T-helper 1 cell treated with Interleukin-12 subunit alpha and Interleukin-12 subunit beta and Interleukin-4 antibody, amounts not matched to agents 30 ng/mL and 1 ng/mL, for 36 hours (primary cell): Measurements from ENCODE around the gene TMEM203. TPM values are rescaled to one million over a fixed set of nuclear protein-coding genes. Genes with fewer than 3 reads are reported as not detected.

Experiments used
- intact Hi-C: fragments of 100-400 bp; cut with micrococcal nuclease; formaldehyde crosslinking; loops from one replicate; pipeline ENCODE4 v1.15.1; 2024
- total RNA-seq: library from RNA; stranded (reverse); gene quantifications from 2 replicates; pipeline ENCODE4 v1.2.3, GENCODE V29; 2022

The TMEM203 gene
- total RNA-seq, 1 donor from 2014 or later, result 29.4 TPM

DNA sequence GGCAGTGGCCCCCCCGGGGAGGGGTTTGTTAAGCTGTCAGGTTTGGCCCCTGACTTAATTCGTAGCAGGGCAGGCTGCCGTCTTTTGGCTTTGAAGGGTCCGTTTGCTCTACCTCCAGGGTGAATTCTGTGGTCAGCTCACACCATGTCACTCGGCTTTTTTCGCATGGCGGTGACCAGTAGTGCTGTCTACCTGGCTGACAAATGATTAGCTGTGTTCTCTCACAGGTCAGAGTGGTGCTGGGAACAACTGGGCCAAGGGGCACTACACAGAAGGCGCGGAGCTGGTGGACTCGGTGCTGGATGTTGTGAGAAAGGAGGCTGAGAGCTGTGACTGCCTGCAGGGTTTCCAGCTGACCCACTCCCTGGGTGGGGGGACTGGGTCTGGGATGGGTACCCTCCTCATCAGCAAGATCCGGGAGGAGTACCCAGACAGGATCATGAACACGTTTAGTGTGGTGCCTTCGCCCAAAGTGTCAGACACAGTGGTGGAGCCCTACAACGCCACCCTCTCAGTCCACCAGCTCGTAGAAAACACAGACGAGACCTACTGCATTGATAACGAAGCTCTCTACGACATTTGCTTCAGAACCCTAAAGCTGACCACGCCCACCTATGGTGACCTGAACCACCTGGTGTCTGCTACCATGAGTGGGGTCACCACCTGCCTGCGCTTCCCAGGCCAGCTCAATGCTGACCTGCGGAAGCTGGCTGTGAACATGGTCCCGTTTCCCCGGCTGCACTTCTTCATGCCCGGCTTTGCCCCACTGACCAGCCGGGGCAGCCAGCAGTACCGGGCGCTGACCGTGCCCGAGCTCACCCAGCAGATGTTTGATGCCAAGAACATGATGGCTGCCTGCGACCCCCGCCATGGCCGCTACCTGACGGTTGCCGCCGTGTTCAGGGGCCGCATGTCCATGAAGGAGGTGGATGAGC is 37.1 kb upstream of the TMEM203 start:
- intact Hi-C loops, result loop anchor here (5.0 kb wide), 3 partner anchors 250 to 760 kb away; partner anchors contain the start of genes PAXX, PHPT1 and SEC16A

DNA sequence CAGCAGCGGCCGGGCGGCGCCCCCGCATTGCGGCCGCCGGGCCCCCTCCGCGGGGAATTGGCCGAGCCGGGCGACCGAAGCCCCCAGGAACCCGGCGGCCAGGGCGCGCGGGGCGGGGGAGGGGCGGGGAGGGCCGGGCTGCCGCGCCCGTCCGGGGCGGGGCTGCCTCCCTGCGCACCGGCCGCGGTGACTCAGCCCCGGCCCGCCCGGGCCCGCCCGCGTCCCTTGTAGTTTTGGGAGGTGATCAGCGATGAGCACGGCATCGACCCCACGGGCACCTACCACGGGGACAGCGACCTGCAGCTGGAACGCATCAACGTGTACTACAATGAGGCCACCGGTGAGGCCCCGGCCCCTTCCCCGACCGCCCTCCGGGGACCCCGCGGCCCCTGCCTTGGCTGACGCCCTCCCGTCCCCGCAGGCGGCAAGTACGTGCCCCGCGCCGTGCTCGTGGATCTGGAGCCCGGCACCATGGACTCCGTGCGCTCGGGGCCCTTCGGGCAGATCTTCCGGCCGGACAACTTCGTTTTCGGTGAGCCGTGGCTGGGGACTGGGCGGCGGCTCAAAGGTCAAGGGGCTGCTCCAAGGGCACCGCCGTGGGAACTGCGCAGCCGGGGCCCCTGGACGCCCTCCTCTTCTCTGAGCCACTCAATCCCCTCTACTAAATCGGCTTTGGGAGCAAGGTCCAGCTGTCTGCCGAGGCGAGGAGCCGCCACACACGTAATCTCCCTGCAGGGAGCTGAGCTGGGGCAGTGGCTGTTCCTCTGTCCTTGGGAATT is 36.2 kb upstream of the TMEM203 start:
- intact Hi-C loops, result loop anchor here (1.0 to 5.0 kb wide), 10 partner anchors 14 to 759 kb away; partner anchors contain the start of genes MAN1B1, NELFB, PAXX and PHPT1

DNA sequence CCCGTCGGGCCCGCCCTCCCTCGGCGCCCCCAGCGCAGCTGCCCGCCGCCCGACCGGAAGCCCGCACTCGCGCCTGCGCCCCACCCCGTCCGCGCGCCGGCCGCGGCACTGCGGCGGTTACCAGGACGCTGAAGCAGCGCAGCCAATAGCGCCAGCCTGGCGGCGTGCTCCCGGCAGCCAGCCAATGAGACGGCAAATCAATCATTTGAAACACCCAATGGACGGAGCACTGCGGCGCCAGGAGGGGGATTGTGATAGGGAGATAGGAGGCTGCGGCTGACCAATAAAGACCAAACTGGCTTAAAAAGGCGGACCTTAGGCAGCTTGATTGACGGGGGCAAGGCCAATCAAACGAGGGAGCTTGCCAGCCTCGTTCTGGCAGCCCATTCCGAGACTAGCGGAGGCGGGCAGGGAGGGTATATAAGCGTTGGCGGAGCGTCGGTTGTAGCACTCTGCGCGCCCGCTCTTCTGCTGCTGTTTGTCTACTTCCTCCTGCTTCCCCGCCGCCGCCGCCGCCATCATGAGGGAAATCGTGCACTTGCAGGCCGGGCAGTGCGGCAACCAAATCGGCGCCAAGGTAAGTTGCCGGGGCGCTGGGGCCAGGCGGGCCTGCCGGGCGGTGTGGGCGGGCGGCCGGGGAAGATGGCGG is 35.5 kb upstream of the TMEM203 start, which contains the start of gene TUBB4B:
Gene TUBB4B (plus strand): TSS at position 447 of the 649 bp plus-strand sequence. CDS start 74 bp downstream, at position 521.
- intact Hi-C loops, result loop anchor here (1.0 to 5.0 kb wide), 12 partner anchors 14 to 759 kb away; partner anchors contain the start of genes MAN1B1, NELFB, PAXX and PHPT1

DNA sequence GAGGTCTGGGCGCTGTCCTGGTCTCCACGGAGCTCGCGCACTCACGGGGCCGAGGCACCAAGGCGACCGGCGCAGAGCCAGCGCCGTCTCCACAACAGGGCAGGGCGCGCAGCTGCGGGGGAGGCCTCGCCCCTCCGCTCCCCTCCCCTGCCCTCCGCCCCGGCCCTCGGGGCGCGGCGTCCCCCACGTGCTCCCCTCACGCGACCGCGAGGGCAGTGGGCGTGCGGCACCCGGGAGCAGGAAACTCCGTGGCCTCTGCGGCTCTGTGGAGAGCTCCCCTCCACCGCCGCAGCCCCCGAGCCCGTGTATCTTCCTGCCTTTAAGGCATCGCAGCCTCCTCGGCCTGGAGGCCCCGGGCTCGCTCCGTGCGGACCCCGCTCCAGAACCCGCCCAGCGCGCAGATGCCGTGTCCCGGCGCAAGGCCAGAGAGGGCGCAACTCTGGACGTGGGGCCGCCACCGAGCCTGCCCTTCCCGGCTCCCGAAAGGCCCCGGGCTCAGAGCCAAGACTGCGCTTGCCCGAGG is 34.9 kb upstream of the TMEM203 start:
- intact Hi-C loops, result loop anchor here (1.0 to 5.0 kb wide), 5 partner anchors 111 to 758 kb away; partner anchors contain the start of genes PAXX, PHPT1, SAPCD2 and SEC16A

DNA sequence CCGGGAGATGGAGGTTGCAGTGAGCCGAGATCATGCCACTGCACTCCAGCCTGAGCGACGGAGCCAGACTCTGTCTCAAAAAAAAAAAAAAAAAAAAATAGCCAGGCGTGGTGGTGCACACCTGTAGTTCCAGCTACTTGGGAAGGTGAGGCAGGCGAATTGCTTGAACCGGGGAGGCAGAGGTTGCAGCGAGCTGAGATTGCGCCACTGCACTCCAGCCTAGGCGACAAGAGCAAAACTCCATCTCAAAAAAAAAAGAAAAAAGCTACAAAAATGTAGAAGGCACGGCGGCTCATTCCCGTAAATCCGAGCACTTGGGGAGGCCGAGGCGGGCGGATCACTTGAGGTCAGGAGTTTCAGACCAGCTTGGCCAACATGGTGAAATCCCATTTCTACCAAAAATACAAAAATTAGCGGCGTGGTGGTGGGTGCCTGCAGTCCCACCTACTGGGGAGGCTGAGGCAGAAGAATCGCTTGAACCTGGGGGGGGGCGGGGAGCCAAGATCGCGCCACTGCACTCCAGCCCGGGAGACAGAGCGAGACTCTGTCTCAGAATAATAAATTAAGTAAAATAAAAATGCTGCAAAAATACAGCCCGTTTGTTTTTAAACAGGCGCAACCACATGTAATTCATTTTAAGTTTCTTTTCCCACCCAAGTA is 34.2 kb upstream of the TMEM203 start:
- intact Hi-C loops, result loop anchor here (1.0 to 5.0 kb wide), 5 partner anchors 110 to 757 kb away; partner anchors contain the start of genes PAXX, PHPT1, SAPCD2 and SEC16A

DNA sequence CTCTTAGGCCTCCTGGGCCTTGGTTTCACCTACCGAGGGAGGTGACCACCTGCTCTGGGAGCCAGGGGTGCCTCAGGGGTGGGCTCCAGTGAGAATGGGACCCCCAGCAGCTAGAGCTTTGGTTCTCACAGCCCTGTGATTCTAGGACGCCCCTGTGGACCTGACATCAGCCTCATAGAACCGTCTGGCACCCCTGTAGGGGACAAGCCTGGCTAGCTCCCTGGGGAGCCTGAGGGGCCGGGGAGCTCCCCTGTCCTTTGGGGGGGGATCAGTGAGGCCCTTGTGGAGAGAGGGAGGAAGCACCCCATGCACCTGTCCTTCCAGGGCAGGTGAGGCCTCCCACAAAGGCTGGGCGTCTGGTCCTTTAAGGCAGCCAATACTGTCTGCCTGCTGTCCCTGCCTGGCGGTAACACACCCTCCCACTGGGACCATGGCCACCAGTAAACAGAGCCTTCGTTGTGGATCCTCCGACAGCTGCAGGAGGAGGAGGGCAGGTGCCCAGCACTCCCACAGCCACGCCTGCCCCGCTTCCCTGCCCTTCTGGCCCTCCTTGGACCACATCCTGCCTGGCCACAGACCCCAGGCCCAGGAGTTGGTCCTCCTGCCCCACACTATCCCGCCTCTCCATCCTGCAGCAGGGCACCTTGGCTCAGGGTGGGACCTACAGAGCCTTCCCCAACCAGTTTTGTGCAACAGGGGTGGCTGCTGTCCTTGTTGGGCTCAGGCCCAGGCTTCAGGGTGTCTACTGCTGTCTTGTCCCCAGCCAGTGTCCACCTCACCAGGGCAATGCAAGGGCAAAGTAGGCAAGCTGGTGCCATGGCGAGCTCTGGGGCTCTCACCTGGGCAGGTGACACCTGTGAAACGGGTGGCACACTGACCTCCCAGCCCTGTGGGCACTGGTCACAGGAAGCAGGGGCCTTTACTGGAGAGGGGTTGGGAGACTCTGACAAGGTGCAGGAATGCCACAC is 32.6 kb upstream of the TMEM203 start:
- intact Hi-C loops, result no loop called here

DNA sequence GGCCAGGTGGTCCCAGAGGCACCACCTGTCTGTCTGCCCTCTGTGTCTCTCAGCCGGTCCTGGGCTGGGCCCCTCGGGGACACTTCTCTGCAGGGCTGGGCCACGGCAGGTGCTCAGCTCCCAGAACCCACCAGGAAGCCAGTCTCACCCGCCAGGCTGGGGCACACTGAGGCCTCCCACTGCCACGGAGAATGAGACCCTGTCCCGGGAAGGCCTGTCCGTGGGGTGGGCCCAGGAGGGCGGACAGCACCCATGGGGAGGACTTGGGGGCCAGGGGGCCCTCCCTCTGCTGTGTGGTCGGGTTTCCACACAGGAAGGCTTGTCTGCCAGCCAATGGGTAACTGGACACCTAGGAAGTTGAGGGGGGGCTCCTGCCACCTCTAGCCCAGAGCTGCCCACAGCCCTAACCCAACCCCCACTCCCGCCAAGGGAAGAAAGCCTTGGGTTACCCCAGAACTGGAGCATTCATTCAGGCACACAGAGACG is 31.5 kb upstream of the TMEM203 start:
- intact Hi-C loops, result loop anchor here (1.0 kb wide), 6 partner anchors 10 to 150 kb away; partner anchors contain the start of genes ANAPC2, RNF224 and SSNA1

DNA sequence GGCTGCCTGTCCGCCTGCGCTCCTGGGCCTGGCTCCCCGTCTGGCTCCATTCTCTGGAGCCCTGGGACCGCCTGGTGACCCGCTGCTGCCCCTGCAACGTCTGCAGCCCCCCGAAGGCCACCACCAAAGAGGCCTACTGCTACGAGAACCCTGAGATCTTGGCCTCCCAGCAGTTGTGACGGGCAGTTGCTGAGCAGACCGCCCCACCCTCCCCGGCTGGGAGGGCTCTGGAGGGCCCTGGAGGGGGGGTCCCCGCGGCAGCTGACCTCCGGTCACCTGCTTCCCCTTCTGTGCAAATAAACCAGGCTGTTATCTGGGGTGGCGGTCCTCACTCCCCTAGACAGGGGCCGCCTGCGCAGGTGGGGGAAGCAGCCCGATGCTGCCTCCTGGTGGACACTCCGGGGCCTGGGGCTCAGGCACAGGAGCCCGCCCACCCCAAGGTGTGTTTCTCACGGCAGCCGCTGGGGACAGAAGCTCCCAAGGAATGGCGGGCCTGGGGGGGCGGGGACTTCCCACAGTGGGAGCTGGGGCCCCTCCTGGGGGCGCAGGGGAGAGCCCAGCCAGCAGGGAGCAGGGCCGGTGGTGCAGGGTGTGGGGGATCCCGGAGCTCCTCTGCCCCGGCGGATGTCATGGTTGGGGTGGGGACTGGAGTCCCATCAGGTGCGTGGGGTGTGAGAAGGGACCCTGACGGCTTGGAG is 30.9 kb upstream of the TMEM203 start:
- intact Hi-C loops, result loop anchor here (1.0 kb wide), 6 partner anchors 9 to 149 kb away; partner anchors contain the start of genes ANAPC2, RNF224 and SSNA1

DNA sequence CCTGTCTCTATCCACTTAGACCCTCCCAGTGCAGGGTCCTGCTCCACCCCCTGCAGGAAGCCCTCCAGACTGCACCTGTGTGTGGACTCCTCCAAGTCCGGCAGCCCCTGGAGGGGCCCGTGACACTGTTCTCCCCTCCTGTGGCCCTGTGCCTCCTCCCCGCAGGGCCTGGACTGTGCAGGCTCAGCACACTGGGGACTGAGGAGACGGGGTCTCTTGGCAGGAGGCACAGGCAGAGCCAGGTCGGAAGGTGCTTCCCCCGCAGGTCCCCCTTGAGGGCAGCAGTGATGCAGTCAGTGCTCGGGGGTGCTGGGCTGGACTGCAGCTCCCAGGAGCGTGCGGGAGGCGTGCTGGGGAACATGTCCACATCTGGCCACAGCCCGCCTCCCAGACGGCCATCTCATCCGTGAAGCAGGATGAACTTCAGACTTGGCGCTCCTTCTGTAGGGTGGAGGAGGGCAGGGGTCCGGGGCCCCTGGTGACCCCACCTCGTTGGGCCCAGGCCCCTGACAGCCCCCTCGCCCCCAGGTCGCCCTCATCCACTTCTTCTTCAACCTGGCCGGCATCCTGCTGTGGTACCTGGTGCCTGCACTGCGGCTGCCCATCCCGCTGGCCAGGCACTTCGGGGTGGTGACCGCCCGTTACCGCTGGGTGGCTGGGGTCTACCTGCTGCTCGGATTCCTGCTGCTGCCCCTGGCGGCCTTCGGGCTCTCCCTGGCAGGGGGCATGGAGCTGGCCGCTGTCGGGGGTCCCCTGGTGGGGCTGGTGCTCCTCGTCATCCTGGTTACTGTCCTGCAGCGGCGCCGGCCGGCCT is 30.2 kb upstream of the TMEM203 start:
- intact Hi-C loops, result loop anchor here (1.0 kb wide), 6 partner anchors 8 to 148 kb away; partner anchors contain the start of genes ANAPC2, RNF224 and SSNA1

DNA sequence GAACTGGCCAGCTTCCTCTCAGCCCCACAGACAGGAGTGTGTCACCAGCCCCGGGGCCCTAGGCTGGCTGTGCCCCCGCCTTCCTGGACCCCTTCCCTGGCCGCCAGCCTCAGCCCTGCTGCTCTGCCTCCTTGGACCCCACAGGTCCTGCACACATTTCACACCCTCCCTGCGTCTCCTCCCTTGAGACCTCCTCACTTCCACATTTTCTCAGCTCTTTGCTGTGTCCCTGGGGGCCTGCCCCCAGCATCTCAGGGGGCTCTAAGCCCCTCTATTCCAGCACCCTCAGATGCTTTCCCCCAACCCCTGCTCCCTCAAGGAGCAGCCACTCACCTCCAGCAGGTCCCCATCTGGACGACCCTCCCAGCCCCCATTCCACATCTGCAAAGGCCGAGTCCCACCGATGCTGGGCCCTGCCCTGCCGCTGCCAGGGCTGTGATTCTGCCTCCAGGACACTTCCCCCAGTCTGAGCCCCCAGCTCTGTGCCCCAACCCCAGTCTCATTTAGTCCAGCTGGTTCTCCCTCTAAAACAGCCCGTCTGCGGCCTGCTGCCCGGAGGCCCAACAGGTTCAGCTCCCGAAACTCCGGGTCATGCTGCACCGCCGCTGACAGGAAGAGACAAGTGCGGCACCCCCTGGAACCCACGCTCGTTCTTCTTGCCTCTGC is 29.4 kb upstream of the TMEM203 start:
- intact Hi-C loops, result no loop called here

DNA sequence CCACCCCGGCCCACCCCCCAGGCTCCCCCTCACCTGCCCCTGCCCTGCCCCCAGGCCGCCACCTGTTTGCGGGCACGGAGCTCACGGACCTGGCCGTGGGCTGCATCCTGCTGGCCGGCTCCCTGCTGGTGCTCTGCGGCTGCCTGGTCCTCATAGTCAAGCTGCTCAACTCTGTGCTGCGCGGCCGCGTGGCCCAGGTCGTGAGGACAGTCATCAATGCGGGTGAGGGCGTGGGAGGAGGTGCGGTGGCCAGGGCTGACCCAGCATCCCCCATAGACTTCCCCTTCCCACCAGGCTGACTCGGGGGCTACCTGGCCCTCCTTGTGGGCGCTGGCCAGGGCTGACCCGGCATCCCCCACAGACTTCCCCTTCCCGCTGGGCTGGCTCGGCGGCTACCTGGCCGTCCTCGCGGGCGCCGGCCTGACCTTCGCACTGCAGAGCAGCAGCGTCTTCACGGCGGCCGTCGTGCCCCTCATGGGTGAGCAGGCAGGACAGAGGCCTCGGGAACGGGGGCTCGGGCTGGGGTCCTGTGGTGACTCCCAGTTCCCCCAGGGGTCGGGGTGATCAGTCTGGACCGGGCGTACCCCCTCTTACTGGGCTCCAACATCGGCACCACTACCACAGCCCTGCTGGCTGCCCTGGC is 28.7 kb upstream of the TMEM203 start:
- intact Hi-C loops, result no loop called here

DNA sequence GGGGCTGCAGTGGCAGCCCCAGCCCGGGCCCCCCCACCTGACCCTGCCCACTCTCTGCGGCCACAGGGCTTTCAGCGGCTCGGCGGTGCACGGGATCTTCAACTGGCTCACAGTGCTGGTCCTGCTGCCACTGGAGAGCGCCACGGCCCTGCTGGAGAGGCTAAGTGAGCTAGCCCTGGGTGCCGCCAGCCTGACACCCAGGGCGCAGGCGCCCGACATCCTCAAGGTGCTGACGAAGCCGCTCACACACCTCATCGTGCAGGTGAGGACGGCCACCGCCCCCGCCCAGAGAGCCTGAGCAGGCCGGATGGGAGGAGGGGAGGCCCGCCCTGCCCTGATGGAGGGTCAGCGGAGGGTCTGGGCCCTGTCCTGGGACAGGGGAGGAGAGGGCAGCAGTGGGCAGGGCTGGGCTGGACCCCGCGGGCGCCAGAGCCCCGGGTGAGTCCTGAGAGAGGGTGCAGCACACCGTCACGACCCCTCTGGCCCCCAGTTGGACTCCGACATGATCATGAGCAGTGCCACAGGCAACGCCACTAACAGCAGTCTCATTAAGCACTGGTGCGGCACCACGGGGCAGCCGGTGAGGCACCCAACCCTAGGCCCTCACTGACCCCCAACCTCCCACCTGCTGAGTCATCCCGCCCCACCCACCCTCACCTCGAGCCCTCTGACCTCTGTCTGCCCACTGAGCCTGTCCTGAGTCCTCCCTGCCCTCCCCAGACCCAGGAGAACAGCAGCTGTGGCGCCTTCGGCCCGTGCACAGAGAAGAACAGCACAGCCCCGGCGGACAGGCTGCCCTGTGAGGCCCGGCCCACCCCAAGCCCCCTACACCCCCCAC is 27.9 kb upstream of the TMEM203 start:
- intact Hi-C loops, result no loop called here

DNA sequence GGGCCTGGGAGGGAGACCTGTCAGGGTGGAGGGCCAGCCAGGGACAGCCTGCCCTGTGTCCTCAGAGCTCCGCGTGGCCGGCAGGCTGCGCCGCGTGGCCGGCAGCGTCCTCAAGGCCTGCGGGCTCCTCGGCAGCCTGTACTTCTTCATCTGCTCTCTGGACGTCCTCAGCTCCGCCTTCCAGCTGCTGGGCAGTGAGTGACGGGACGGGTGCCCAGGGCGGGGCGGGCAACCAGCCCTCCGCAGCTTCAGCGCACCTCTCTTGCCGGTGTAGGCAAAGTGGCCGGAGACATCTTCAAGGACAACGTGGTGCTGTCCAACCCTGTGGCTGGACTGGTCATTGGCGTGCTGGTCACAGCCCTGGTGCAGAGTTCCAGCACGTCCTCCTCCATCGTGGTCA is 27.1 kb upstream of the TMEM203 start:
- intact Hi-C loops, result no loop called here

DNA sequence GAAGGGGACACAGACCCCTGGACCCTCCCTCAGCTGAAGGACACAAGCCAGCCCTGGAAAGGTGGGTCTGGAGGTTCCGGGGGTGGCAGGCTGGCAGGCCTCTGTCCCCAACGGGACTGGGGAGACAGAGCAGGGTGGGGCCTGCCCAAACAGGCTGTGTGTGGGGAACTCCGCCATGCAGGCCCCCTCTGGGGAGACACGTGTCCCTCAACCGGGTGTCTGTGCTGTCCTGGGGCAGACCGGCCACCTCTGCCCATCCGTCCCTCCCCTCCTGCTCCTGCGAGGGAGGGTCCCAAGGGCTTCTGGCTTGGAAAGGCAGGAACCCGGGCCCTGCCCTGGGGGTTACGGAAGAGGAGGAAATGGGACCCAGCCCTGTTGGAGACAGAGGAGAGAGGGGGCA is 26.7 kb upstream of the TMEM203 start:
- intact Hi-C loops, result no loop called here

DNA sequence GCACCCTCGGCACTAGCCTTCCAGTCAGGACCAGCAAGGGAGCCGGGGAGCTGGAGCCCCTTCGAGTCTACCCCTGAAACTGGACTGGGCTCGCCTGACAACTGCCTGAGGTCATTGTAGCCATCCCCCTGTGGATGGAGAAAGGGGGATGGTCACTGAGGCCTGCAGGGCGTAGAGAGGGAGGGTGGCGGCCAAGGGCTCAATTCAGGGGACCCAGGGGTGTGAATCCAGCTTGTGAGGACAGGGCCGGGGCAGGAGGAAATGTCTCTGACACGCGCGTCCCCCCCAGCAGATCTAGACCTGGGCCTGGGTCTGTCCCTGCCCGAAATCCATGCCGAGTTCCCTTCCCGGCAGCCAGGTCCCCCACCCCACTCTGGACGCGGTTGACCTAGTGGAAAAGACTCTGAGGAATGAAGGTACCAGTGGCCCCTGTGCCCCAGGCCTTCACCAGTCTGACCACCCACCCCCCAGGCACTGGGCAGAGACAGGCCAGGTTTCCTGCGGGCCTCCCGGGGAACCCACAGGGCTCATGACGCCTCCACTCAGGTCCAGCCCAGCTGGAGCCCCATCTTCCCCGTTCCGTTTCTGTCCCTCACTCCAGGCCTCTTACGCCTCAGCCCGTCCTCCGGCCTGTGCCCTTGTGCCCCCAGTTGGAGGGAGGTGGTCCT is 26.1 kb upstream of the TMEM203 start:
- intact Hi-C loops, result no loop called here
